HG02759 (cell line): ENCODE results near the gene SEC11C.

Experiments used
- ATAC-seq: cut with Tn5 transposase; IDR thresholded peaks from one replicate; pipeline ENCODE4 v1.9.1; 2021; ENCODE audit warnings: mild to moderate bottlenecking, moderate library complexity; ENCODE audit not compliant: unreplicated experiment

SEC11C gene

GRCh38 chr18:59143441-59143840 lies 3.8 kb downstream of the SEC11C start:
- ATAC-seq = no peak

DNA sequence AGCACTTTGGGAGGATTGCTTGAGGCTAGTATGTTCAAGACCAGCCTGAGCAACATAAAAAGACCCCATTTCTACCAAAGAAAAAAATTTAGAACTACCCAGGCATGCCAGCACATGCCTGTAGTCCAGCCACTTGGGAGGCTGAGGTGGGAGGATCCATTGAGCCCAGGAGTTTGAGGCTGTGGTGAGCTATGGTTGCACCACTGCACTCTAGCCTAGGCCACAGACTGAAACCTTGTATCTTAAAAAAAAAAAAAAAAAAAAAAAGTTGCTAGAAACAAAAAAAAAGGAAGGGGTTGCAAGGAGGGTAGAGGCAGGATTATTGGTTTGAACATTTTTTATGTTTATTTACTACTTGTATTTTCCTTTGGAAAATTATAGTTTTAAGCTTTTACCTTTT lies 4.8 kb downstream of the SEC11C start:
- ATAC-seq = no peak

DNA sequence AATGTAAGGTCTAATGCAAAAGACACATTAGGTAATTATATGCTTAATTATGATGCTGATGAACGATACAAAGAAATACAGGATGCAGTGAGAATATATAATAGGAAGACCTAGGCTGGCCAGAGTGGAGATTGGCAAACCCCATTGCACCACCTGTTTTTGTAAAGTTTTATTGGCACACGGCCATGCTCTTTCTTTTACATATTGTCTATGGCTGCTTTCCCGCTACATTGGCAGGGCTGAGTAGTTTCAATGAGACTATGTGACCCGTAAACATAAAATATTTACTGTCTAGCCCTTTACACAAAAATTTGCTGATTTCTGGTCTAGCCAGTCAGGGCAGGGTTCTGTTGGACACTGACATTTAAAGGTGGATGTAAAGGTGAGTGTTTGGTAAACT lies 5.4 kb downstream of the SEC11C start:
- no peak for ATAC-seq

DNA sequence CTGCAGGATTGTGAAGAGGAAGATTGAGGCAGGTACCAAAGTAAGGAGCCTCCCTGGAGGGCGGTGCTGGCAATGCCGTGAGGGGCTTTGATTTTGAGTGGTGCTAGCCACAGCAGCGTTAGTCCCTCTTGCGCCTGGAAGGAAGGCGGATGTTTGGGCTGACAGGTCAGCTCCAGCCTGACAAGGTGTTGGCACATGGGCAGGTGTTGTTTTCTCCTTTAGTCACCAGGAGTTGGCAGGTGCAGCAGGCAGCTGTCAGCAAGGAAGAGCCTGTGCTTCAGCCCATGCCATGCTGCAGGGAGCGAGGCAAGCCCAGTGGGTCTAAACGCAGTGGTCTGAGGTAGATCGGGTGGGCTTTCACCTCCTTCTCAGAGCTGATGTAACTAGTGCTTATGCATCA lies 8.5 kb downstream of the SEC11C start:
- ATAC-seq = no peak

GRCh38 chr18:59149007-59149406 lies 9.3 kb downstream of the SEC11C start:
- no peak for ATAC-seq

DNA sequence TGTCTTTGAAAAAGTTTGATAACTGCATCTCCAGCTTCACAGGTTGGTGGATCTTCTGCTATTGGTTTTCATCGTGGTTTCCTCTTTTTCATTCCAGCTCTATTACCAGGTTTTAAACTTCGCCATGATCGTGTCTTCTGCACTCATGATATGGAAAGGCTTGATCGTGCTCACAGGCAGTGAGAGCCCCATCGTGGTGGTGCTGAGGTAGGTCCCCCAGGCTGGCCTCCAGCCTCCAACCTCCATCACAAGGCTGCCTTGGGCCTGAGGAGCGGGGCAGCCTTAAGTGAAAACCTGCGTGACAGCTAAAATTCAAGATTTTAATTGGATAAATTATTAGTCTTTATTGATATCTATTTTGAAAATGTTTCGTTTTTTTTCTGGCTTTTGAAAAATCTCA lies 9.7 kb downstream of the SEC11C start:
- ATAC-seq = no peak

DNA sequence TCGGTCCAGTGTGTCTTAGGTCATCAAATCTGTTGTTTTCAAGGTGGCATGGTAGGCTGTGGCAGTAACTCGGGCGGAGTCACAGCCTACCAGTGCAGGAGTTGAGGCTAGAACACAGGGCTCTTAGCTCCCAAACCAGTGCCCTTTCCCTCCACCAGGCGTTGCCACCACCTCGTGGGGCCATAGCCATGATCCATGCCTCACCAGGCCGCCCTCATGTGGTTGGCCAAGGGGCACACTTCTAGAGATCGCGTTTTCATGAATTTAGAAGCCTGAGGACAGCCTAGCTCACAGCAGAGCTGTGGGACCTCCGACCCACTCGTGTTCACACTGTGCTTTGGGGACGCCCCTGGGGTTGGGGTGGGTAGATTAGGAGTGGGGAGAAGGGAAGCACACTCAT lies 10.6 kb downstream of the SEC11C start:
- no peak for ATAC-seq

DNA sequence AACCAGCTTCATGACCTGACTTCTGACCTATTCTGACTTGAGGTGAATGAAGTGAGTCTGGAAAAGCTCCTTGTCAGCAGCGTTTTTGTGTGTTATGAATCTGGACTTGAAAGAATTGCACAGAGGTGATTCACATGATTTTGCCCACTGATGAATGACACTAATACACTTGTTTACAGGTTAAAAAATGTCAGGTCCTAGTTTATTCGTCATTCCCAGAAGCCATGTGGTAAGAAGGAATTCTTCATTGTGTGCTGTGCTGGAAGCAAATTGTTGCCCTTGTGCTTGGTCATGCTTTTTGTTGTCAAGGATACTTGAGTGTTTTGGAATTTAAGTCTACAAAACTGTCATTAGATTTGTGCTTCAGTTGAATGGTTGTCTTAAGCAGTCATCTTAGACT lies 15.5 kb downstream of the SEC11C start:
- no peak for ATAC-seq

GRCh38 chr18:59156316-59156715 lies 16.6 kb downstream of the SEC11C start:
- no peak for ATAC-seq

- ATAC-seq = no peak
Observed at GRCh38 chr18:59159265-59159664, 19.6 kb downstream of the SEC11C start.

DNA sequence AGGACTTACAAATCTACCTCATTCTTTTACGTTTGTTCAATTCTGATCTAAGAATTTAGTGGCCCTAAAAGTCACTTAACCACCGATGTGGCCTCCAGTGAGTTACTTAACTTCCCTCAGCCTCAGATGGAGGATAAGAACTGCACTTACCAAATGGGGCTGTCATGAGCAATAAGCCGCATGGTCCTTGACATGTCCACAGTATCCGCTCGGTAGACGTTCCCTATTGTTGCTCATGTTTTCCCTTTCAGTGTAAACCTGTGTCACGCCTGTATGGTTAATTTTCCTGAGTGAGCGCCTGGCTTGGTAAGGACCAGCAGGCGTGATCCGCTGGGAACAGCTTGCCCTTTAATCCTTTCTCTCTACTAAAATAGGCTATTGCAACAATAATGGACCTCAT lies 20.3 kb downstream of the SEC11C start:
- no peak for ATAC-seq

DNA sequence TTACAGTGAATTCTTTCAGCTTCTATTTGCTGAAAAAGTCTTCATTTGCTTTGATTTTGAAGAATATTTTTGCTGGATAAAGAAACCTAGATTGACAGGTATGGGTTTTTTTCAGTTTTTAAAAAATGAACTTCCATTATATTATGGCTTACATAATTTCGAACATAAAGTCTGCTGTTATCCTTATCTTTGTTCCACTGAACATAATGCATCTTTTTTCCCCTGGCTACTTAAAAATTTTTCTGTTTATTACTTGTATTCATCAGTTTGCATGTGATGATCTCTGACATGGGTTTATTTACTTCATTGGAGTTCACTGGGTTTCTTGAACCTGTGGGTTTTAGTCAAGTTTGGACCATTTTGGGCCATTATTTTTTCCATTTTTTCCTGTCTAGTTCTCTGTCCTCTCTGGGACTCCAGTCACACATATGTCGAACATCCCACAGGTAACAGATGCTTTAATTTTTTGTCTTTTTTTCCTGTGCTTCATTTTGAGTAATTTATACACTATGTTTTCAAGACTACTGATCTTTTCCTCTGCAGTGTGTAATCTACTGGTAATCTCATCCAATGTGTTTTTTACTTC lies 33.1 kb downstream of the SEC11C start:
- ATAC-seq = no peak

DNA sequence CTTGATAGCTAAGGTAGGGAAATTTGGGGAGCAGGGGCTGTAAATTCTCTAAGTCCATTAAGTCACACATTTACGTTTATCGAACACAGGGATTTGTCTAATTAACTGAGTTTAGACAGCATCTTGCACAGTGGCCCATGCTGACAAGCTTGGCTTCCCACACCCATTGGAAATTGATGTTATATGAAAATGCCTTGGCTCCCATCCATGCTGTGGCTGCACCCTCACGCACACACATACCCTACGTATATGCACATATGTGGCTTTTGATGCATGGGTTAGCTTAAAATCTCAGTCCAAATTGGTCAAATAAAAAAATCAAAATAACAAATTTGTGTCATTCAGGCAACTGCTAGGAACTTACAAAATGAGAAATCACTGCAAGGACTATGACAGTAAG lies 37.8 kb downstream of the SEC11C start:
- no peak for ATAC-seq

GRCh38 chr18:59180150-59180845 lies 40.6 kb downstream of the SEC11C start:
- ATAC-seq = no peak

- ATAC-seq = no peak
Observed at GRCh38 chr18:59182673-59183072, 43.0 kb downstream of the SEC11C start.

- no peak for ATAC-seq
Observed at GRCh38 chr18:59189008-59189407, 49.3 kb downstream of the SEC11C start.

DNA sequence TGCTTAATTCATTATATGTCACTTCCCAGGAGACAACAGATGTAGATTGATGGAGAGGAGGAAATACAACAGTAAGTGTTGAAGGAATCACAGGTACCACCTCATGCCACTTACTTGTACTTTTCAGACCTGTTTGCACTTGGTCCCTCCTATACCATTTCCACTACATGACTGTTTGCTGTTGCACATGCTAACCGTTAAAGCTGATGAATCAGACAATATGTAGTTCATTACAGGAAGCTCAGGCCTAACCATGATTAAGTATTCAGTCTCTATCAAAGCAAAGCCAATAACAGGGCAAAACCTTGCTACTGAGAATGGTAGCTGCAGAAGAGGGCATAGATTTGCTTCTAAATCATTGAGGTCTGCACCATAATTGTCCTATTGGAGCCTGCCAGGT lies 50.1 kb downstream of the SEC11C start:
- no peak for ATAC-seq

GRCh38 chr18:59196161-59196725 lies 56.6 kb downstream of the SEC11C start:
- no peak for ATAC-seq

DNA sequence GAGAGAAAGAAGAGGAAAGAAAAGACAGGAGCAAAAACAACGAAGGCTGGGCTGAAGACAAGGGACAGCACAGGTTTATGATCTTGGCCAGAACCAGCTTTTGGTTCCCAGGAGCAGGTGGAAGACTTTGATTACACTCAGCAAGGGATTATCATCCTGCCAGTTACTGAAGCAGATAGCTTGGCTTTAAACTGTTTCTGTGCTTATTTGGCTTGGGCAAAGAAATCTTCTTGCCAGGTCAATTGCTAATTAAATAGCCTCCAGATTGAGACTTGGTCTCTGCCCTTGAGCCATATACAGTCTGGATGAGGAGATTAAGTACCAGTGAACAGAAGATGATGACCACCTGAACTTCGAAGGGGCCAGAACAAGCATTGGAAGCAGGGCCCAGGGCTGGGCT lies 58.0 kb downstream of the SEC11C start:
- no peak for ATAC-seq

DNA sequence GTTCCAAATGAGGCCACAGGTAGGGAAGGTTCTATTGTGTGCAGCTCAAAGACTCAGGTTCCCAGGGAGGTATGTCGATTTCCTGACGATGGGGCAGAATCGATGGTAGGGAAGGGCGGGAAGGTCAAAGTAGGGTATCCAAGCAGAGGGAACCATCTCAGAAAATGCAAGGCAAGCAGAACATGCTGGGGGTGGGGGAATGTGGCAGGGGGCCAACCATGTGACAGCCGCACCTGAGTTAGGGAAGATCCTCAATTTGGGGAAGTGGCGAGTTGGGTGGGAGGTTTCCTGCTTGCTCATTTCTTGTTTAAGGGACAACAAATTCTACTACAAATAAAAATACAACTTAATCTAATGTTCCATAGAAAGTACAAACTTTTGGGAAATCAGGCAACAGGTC lies 58.5 kb downstream of the SEC11C start:
- ATAC-seq = no peak

GRCh38 chr18:59200787-59201186 lies 61.1 kb downstream of the SEC11C start:
- no peak for ATAC-seq

GRCh38 chr18:59202258-59202820 lies 62.7 kb downstream of the SEC11C start:
- ATAC-seq = no peak
